Measurements from ENCODE around the gene FRMD3. TPM values are rescaled to one million over a fixed set of nuclear protein-coding genes. Genes with fewer than 3 reads are reported as not detected.

FRMD3 gene
- total RNA-seq, 4 donors from 2014 or later: 7.9 to 13.4 (median 11.8) TPM

DNA sequence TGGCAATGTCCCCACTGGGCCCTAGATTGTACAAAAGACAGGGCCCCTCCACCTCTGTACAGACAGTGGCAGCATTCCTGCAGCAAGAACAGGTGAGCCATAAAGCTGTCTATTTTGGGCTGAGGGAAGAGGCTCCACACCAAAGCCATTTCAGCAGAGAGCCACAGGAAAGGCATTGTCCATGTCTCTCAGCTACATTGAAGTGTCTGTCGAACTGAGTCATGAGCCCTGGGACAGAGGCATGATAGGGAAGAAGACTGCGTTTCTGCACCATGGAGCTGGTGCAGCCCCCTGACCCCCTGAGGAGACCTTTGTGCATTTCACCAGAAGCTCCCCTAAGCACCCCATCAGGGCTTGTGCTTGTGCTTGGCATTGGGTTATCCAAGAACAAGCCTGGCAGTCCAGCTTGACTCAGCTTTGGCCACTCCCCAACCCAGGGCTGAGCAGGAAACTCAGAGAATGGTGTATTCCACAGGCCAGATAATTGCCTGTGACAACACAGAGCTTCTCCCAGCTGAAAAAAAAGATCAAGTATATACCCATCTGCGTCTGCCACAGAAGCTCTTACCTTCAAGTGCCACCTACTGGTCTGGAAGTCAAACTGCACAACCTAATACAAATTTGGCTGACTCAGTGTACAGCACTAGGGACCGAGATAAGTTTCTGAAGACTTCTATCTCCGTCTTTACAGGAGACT is 5.9 kb upstream of the FRMD3 start:
- Histone ChIP-seq H3K27ac (replicated peaks in 1 of 4) (no peak overlapping the region), H3K36me3 (no peaks in the 10 kb centered on the region), H3K4me1 (peaks cover 1 to 3% (median 2%) of the 10 kb centered on the region in 4 donors), H3K27me3 (no peaks in the 10 kb centered on the region), H3K4me3 (no peak overlapping the region), H3K9me3 (peaks cover 0 to 5% (median under 1%) of the 10 kb centered on the region in 4 donors)
- 34% methylated on average over 3 of the region's 5 CpGs for WGBS
- TF ChIP-seq, protein P1, sequence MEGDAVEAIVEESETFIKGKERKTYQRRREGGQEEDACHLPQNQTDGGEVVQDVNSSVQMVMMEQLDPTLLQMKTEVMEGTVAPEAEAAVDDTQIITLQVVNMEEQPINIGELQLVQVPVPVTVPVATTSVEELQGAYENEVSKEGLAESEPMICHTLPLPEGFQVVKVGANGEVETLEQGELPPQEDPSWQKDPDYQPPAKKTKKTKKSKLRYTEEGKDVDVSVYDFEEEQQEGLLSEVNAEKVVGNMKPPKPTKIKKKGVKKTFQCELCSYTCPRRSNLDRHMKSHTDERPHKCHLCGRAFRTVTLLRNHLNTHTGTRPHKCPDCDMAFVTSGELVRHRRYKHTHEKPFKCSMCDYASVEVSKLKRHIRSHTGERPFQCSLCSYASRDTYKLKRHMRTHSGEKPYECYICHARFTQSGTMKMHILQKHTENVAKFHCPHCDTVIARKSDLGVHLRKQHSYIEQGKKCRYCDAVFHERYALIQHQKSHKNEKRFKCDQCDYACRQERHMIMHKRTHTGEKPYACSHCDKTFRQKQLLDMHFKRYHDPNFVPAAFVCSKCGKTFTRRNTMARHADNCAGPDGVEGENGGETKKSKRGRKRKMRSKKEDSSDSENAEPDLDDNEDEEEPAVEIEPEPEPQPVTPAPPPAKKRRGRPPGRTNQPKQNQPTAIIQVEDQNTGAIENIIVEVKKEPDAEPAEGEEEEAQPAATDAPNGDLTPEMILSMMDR (IDR thresholded peaks at IDR 0.05): peak; percentile 55 to 71 (median 61)
- TF ChIP-seq POLR2A (IDR thresholded peaks at IDR 0.05; ENCODE audit: low read depth): no peak
- DNase-seq (ENCODE audit: extremely low spot score): no peak
- intact Hi-C loops (cut with DNase I): loop anchor here (10.0 kb wide), 1 partner anchor 309 kb away; no protein-coding TSS in a partner anchor

DNA sequence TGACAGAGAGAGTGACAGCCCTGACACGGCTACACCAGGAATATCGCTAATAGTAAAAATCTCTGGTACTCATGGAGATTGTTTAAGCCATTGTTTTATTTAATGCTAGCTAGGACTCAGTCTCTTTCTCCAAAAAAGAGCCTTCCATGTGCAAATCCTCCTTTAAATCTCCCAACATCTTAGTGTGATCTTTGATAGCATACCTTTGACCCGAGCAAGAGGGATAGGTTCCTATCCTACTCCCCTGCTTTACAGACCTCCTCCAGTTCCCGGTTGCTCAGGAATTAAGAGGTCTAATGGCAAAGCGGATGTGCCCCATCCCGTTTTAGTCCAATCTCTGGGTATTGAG is 663 bp upstream of the FRMD3 start:
- Histone ChIP-seq H3K27ac (replicated peaks in 1 of 4) (peak overlapping the region; percentile 67 to 79 (median 74)), H3K36me3 (no peaks in the 10 kb centered on the region), H3K9me3 (no peaks in the 10 kb centered on the region), H3K4me3 (peak overlapping the region; percentile 60 to 62 (median 60)), H3K27me3 (peaks cover 4 to 26% (median 5%) of the 10 kb centered on the region in 4 donors), H3K4me1 (peaks cover 10 to 24% (median 24%) of the 10 kb centered on the region in 4 donors)
- TF ChIP-seq EP300 (IDR thresholded peaks at IDR 0.05): no peak
- TF ChIP-seq, protein P1 (IDR thresholded peaks at IDR 0.05): peak in 1 of 3 experiments; percentile 0
- DNase-seq (ENCODE audit: extremely low spot score): no peak
- 34% methylated on average over 6 of the region's 6 CpGs for WGBS
- intact Hi-C loops (cut with DNase I): no loop called here

DNA sequence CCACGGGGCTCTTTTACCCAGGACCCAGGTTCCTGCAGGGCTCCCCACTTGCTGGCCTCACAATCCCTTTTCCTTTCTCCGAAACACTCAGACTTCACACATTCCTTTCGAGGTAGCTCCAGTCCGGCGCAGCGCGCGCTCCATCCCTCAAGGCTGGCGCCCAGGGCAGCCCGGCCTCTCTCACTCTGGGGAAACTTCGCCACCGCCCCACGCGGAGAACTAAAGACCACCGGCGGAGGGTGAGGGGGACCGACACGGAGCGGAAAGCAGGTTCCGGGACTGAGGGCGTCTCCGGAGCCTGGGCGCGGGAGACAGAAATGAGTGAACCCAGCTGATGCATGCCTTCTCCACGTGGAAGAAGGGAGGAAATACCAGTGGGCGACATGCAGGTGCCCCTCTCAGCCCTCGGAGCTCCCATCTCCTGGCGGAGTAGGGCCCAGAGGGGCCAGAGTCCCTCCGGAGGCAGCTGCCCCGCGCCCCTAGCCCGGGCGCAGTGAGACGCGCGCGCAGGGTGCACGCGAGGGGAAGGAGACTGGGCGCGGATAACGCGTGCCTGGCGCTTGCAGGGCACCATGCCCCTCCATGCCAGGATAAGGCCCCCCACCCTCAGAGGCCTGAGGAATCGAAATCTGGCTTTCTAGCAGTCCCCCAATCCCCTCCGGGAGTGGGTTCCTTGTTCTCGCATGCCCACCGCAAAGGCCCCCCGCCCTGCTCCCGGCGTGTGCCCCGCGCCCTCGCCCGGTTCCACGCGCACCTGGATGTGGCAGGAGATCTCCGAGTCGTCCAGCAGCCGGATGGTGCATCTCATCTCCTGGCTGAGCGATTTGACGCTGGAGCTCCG is 650 bp downstream of the FRMD3 start:
- H3K27me3 ChIP-seq: peaks cover 4 to 26% (median 5%) of the 10 kb centered on the region in 4 donors
- no peaks in the 10 kb centered on the region for H3K9me3 ChIP-seq
- peak overlapping the region; percentile 67 to 79 (median 74) for H3K27ac ChIP-seq (replicated peaks in 1 of 4)
- peaks cover 10 to 24% (median 24%) of the 10 kb centered on the region in 4 donors for H3K4me1 ChIP-seq
- H3K4me3 ChIP-seq: peak overlapping the region; percentile 60 to 62 (median 60)
- DNase-seq (ENCODE audit: extremely low spot score): no peak
- TF ChIP-seq POLR2AphosphoS5 (IDR thresholded peaks at IDR 0.05) (no peak), POLR2A (IDR thresholded peaks at IDR 0.05; ENCODE audit: low read depth) (no peak), EP300 (IDR thresholded peaks at IDR 0.05) (no peak)
- TF ChIP-seq, protein P1 (IDR thresholded peaks at IDR 0.05): no peak
- no peaks in the 10 kb centered on the region for H3K36me3 ChIP-seq
- intact Hi-C loops (cut with DNase I): no loop called here
- 4% methylated on average over 30 of the region's 63 CpGs for WGBS

DNA sequence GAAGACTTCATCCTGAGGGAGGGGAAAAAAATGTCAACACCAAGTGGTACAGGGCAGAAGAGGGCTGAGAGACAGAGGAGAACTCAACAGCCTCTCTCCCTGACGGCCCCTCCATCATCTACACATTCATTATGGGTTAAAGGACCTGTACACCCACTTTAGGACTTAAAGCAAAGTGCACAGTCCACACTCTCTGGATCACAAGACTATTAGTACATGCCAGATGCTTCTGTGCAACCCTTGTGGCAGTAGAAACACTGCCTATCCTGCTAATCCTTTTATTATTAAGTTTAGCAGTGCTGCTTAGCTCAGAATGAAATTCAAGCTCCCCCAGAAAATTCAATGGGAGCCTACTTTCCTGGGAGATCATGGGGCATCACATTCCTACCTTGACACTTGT is 1.9 kb downstream of the FRMD3 start:
- TF ChIP-seq, protein P1 (IDR thresholded peaks at IDR 0.05): no peak
- TF ChIP-seq POLR2A (IDR thresholded peaks at IDR 0.05; ENCODE audit: low read depth) (no peak), EP300 (IDR thresholded peaks at IDR 0.05) (no peak), POLR2AphosphoS5 (IDR thresholded peaks at IDR 0.05) (no peak)
- Histone ChIP-seq H3K9me3 (no peaks in the 10 kb centered on the region), H3K36me3 (no peaks in the 10 kb centered on the region), H3K27me3 (peaks cover 4 to 26% (median 5%) of the 10 kb centered on the region in 4 donors), H3K27ac (replicated peaks in 1 of 4) (no peak overlapping the region), H3K4me3 (peak overlapping the region; percentile 6 to 62 (median 60)), H3K4me1 (peaks cover 10 to 24% (median 24%) of the 10 kb centered on the region in 4 donors)
- WGBS: 81% methylated on average over 1 of the region's 1 CpG
- intact Hi-C loops (cut with DNase I): no loop called here
- no peak for DNase-seq (ENCODE audit: extremely low spot score)
